PC-3 (cell line): ENCODE measurements around the gene APOO. TPM values are rescaled to one million over a fixed set of nuclear protein-coding genes. Genes with fewer than 3 reads are reported as not detected.

Experiments
- ATAC-seq: fragments of 200-7000 bp; cut with Tn5 transposase; 2 replicates; pipeline ENCODE4 v1.9.1; 2020; ENCODE audit warnings: mild to moderate bottlenecking, moderate library complexity
- BruUV-seq: library from RNA; stranded (reverse); fragments of 400-500 nt; replicated peaks from 2 replicates; lab custom pipeline; 2021; lab: Mats Ljungman, UMichigan
- CTCF ChIA-PET: fragments of 300-600 bp; sonication (Branson Sonifier 250); formaldehyde crosslinking; loops from one replicate; lab custom pipeline; 2022; ENCODE audit warnings: antibody characterized with exemption; lab: Charles Lee
- POLR2A ChIA-PET: fragments of 300-600 bp; sonication (Branson Sonifier 250); formaldehyde crosslinking; loops from one replicate; lab custom pipeline; 2022; ENCODE audit warnings: antibody characterized with exemption; ENCODE audit not compliant: unreplicated experiment; lab: Charles Lee
- DNase-seq: peaks from one replicate; pipeline ENCODE4 v3.0.0-alpha.2; 2015
- H2AFZ ChIP-seq: fragments of 300-600 bp; sonication (generic); 2 replicates; pipeline ENCODE4 v1.6.0; 2016; ENCODE audit warnings: antibody characterized with exemption, low read length
- H3F3A ChIP-seq: fragments of 300-600 bp; sonication (generic); one replicate; pipeline ENCODE4 v1.6.0; 2017; ENCODE audit warnings: antibody characterized with exemption, low read length, control low read depth, mild to moderate bottlenecking; ENCODE audit not compliant: unreplicated experiment
- H3K27ac ChIP-seq: fragments of 300-600 bp; sonication (generic); 2 replicates; pipeline ENCODE4 v1.5.1; 2016; ENCODE audit warnings: mild to moderate bottlenecking, low read length
- H3K27me3 ChIP-seq: fragments of 300-600 bp; sonication (generic); 2 replicates; pipeline ENCODE4 v1.6.1; 2016; ENCODE audit warnings: low read length, mixed read lengths
- H3K36me3 ChIP-seq: fragments of 300-600 bp; sonication (generic); 2 replicates; pipeline ENCODE4 v1.6.1; 2016; ENCODE audit warnings: low read depth, mixed run types, low read length, mixed read lengths
- H3K4me1 ChIP-seq: fragments of 300-600 bp; sonication (generic); 2 replicates; pipeline ENCODE4 v1.5.1; 2016; ENCODE audit warnings: low read length; ENCODE audit not compliant: insufficient read depth
- H3K4me2 ChIP-seq: fragments of 300-600 bp; sonication (generic); 2 replicates; pipeline ENCODE4 v1.6.0; 2016; ENCODE audit warnings: low read length
- H3K4me3 ChIP-seq: fragments of 300-600 bp; sonication (generic); 2 replicates; pipeline ENCODE4 v1.5.1; 2016; ENCODE audit warnings: mild to moderate bottlenecking, low read length, mixed read lengths
- H3K79me2 ChIP-seq: fragments of 300-600 bp; sonication (generic); 2 replicates; pipeline ENCODE4 v1.6.1; 2017; ENCODE audit warnings: low read length, mixed read lengths
- H3K9ac ChIP-seq: fragments of 300-600 bp; sonication (generic); 2 replicates; pipeline ENCODE4 v1.6.0; 2016; ENCODE audit warnings: mild to moderate bottlenecking, low read length
- H3K9me2 ChIP-seq: fragments of 300-600 bp; sonication (generic); replicated peaks from 2 replicates; pipeline ENCODE4 v1.6.1; 2016; ENCODE audit warnings: mixed run types, low read length, mixed read lengths
- H3K9me3 ChIP-seq: fragments of 300-600 bp; sonication (generic); 2 replicates; pipeline ENCODE4 v1.6.1; 2016; ENCODE audit warnings: low read length, mixed read lengths
- H4K20me1 ChIP-seq: fragments of 300-600 bp; sonication (generic); 2 replicates; pipeline ENCODE4 v1.6.1; 2016; ENCODE audit warnings: low read length, mixed read lengths
- CTCF ChIP-seq: fragments of 300-600 bp; sonication (generic); conservative IDR thresholded peaks from 2 replicates; pipeline ENCODE4 v1.5.1; 2017; ENCODE audit warnings: antibody characterized with exemption, low read depth, mild to moderate bottlenecking, low read length
- EZH2 ChIP-seq: fragments of 300-600 bp; sonication (generic); IDR thresholded peaks from one replicate; pipeline ENCODE4 v1.6.1; 2017; ENCODE audit warnings: antibody characterized with exemption, mild to moderate bottlenecking, low read length; ENCODE audit not compliant: unreplicated experiment
- EZH2phosphoT487 ChIP-seq: fragments of 300-600 bp; sonication (generic); IDR thresholded peaks from 2 replicates; pipeline ENCODE4 v1.6.1; 2018; ENCODE audit warnings: mild to moderate bottlenecking, antibody characterized with exemption, low read length, borderline replicate concordance
- intact Hi-C: fragments of 100-400 bp; cut with micrococcal nuclease; formaldehyde crosslinking; loops from 2 replicates; pipeline ENCODE4 v1.9.0; 2023
- total RNA-seq: library from RNA; depleted of rRNA; stranded (reverse); fragments of >200 nt; gene quantifications from 2 replicates; pipeline ENCODE4 v1.2.3, GENCODE V29; 2014

APOO gene
- total RNA-seq, 1 experiment from 2014 or later: 34.0 TPM

DNA sequence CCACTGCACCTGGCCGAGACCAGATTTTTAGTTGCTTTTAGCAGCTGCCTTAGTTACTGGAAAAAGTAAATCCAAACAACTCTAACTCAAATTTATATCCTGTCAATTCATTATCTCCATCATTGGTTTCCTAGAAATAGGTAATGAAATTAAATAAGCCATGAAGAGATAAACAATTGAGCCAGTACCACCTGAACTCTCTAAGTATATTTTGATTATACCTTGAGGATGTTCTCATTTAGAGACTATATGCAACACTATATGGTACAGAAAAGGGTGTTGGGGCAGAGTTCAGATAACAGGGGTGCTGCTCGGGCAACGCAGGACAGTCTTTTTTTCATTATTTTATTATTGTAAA, 89.8 kb downstream of the APOO start:
- BruUV-seq: no TSS peak
- Histone ChIP-seq H3K9ac (no peak overlapping the region), H3F3A (no peaks in the 10 kb centered on the region), H3K27ac (no peak overlapping the region), H3K9me2 (no peaks in the 10 kb centered on the region), H3K4me3 (no peak overlapping the region), H3K79me2 (no peaks in the 10 kb centered on the region), H3K4me1 (peaks cover 21% of the 10 kb centered on the region), H2AFZ (no peak overlapping the region), H3K9me3 (no peaks in the 10 kb centered on the region), H4K20me1 (no peaks in the 10 kb centered on the region), H3K27me3 (no peaks in the 10 kb centered on the region), H3K36me3 (no peaks in the 10 kb centered on the region), H3K4me2 (no peak overlapping the region)
- DNase-seq (no peak), ATAC-seq (no peak)
- CTCF ChIA-PET: no interaction called here
- POLR2A ChIA-PET: no interaction called here
- TF ChIP-seq CTCF: no peak
- TF ChIP-seq EZH2phosphoT487: no peak
- TF ChIP-seq EZH2: no peak
- intact Hi-C loops: no loop called here

DNA sequence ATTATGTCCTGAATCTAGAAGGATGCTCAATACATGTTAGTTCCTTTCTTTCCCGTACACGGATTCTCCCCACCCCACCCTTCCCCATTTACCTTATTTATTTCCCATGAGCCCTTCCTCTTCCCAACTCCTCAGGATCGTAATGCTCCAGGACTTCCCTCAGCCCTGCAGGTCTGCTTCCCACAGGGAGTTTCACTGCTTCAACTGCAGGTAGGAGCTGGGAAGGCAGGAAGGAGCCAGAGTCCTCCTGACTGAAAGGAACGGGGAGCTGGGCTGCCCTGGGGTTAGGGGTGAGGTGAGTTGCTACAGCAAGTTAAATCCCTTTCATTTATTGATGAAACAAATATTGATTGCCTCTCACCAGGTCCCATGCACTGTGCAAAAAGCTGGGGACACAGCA, 91.6 kb downstream of the APOO start:
- ChIA-PET CTCF (no interaction called here), POLR2A (no interaction called here)
- Histone ChIP-seq H3K36me3 (no peaks in the 10 kb centered on the region), H3K4me3 (no peak overlapping the region), H3F3A (no peaks in the 10 kb centered on the region), H2AFZ (no peak overlapping the region), H3K27me3 (no peaks in the 10 kb centered on the region), H3K9me2 (no peaks in the 10 kb centered on the region), H3K27ac (no peak overlapping the region), H3K4me2 (no peak overlapping the region), H3K79me2 (no peaks in the 10 kb centered on the region), H3K9ac (no peak overlapping the region), H3K4me1 (peaks cover 7% of the 10 kb centered on the region), H3K9me3 (no peaks in the 10 kb centered on the region), H4K20me1 (no peaks in the 10 kb centered on the region)
- no peak for TF ChIP-seq CTCF
- ATAC-seq: no peak
- BruUV-seq: no TSS peak
- no peak for DNase-seq
- intact Hi-C loops: no loop called here

GRCh38 chrX:23815376-23815775, 92.4 kb downstream of the APOO start:
- Histone ChIP-seq H3K9me3 (no peaks in the 10 kb centered on the region), H3F3A (no peaks in the 10 kb centered on the region), H3K4me2 (no peak overlapping the region), H3K4me3 (no peak overlapping the region), H3K79me2 (no peaks in the 10 kb centered on the region), H3K27ac (no peak overlapping the region), H3K36me3 (no peaks in the 10 kb centered on the region), H4K20me1 (no peaks in the 10 kb centered on the region), H3K9me2 (no peaks in the 10 kb centered on the region), H3K27me3 (no peaks in the 10 kb centered on the region), H3K9ac (no peak overlapping the region), H3K4me1 (0 out of 2 replicates have a peak, but pooled peaks cover 3% of the 10 kb centered on the region), H2AFZ (no peak overlapping the region)
- POLR2A ChIA-PET: no interaction called here
- CTCF ChIA-PET: no interaction called here
- BruUV-seq: no TSS peak
- no peak for DNase-seq
- intact Hi-C loops: no loop called here
- TF ChIP-seq EZH2phosphoT487: no peak
- no peak for TF ChIP-seq CTCF
- no peak for ATAC-seq
